ENCODE data around the gene CT45A8.

GRCh38 chrX:135892781-135893180 is 38.4 kb upstream of the CT45A8 start:
- TF ChIP-seq SIN3A (IDR thresholded peaks at IDR 0.05; ENCODE audit: borderline replicate concordance, insufficient read depth, low read length) (no peak), POLR2AphosphoS5 (IDR thresholded peaks at IDR 0.05; ENCODE audit: low read depth, low read length) (no peak), TAF1 (IDR thresholded peaks at IDR 0.05; ENCODE audit: borderline replicate concordance, insufficient read depth, low read length) (no peak), REST (IDR thresholded peaks at IDR 0.05; ENCODE audit: insufficient read depth in 1 of 2, low read depth in 2 of 2, low read length in 2 of 2) (no peak), FOXP2 (optimal IDR thresholded peaks at IDR 0.05; ENCODE audit: borderline replicate concordance, extremely low read depth, extremely low read length, insufficient read depth) (no peak)
